Measurements from ENCODE around the gene UGT8.
"Not testable (repeated sequence)": the region's sequence is repeated elsewhere in the genome, so short reads cannot be mapped to it uniquely, and the experiment has no call there.

Gene UGT8

GRCh38 chr4:114598191-114599121, at the start of gene UGT8:
Gene UGT8 (plus strand): TSS chr4:114598807. CDS start chr4:114622881, 24,074 bp downstream.
- DNase-seq, result peak; percentile 72

- no peak for DNase-seq
Observed at GRCh38 chr4:114549638-114550037, 49.0 kb upstream of the UGT8 start.

- no peak for DNase-seq
Observed at GRCh38 chr4:114558446-114559020, 40.1 kb upstream of the UGT8 start.

- DNase-seq, result no peak
Observed at GRCh38 chr4:114561590-114561989, 37.0 kb upstream of the UGT8 start.

- no peak for DNase-seq
Observed at GRCh38 chr4:114562176-114562904, 36.3 kb upstream of the UGT8 start.

- DNase-seq, result no peak
Observed at GRCh38 chr4:114563536-114564315, 34.9 kb upstream of the UGT8 start.

- no peak for DNase-seq
Observed at GRCh38 chr4:114577386-114577785, 21.2 kb upstream of the UGT8 start.

GRCh38 chr4:114582621-114583020, 16.0 kb upstream of the UGT8 start:
- no peak for DNase-seq

- DNase-seq, result no peak
Observed at GRCh38 chr4:114588305-114588704, 10.3 kb upstream of the UGT8 start.

- not testable (repeated sequence) for DNase-seq
Observed at GRCh38 chr4:114590360-114590759, 8.2 kb upstream of the UGT8 start.

GRCh38 chr4:114593526-114593925, 5.1 kb upstream of the UGT8 start:
- DNase-seq, result no peak

- no peak for DNase-seq
Observed at GRCh38 chr4:114595207-114595606, 3.4 kb upstream of the UGT8 start.

- DNase-seq, result no peak
Observed at GRCh38 chr4:114595921-114596320, 2.7 kb upstream of the UGT8 start.

- no peak for DNase-seq
Observed at GRCh38 chr4:114597410-114598115, 1.0 kb upstream of the UGT8 start.

GRCh38 chr4:114599231-114599902, 760 bp downstream of the UGT8 start:
- peak; percentile 57 for DNase-seq

- no peak for DNase-seq
Observed at GRCh38 chr4:114599903-114600552, 1.4 kb downstream of the UGT8 start.

GRCh38 chr4:114600672-114601071, 2.1 kb downstream of the UGT8 start:
- DNase-seq, result no peak

- DNase-seq, result no peak
Observed at GRCh38 chr4:114601304-114602052, 2.9 kb downstream of the UGT8 start.

GRCh38 chr4:114603497-114603896, 4.9 kb downstream of the UGT8 start:
- no peak for DNase-seq

- DNase-seq, result no peak
Observed at GRCh38 chr4:114606245-114606644, 7.6 kb downstream of the UGT8 start.

Measured in activated CD8-positive, alpha-beta memory T cell treated with anti-CD3 and anti-CD28 coated beads for 24 hours (primary cell).